ENCODE results near the gene RCL1. TPM values are rescaled to one million over a fixed set of nuclear protein-coding genes. Genes with fewer than 3 reads are reported as not detected.

RCL1 gene
- polyA plus RNA-seq, 6 donors from 2014 or later: 27.1 to 34.3 (median 29.8) TPM

GRCh38 chr9:4864234-4864661, 71.5 kb downstream of the RCL1 start:
- DNase-seq (no peak), ATAC-seq (ENCODE audit: low read depth in 2 of 2) (no peak)
- Mint-ChIP-seq H3K4me3 (no peak overlapping the region), H3K27me3 (no peaks in the 10 kb centered on the region), H3K27ac (peak overlapping the region in 2 of 6 donors; percentile 52 to 92), H3K9me3 (no peaks in the 10 kb centered on the region), H3K36me3 (peaks cover 2 to 6% of the 10 kb centered on the region in 2 donors), H3K4me1 (no peaks in the 10 kb centered on the region)

- Mint-ChIP-seq H3K36me3 (peaks cover 0 to 4% of the 10 kb centered on the region in 2 donors), H3K27ac (peak overlapping the region in 2 of 6 donors; percentile 52 to 92), H3K9me3 (no peaks in the 10 kb centered on the region), H3K4me3 (no peak overlapping the region), H3K27me3 (no peaks in the 10 kb centered on the region), H3K4me1 (no peaks in the 10 kb centered on the region)
- DNase-seq (no peak), ATAC-seq (ENCODE audit: low read depth in 2 of 2) (no peak)
These were observed 72.0 kb downstream of the RCL1 start for GRCh38 chr9:4864698-4865097.

GRCh38 chr9:4865681-4866080, 72.9 kb downstream of the RCL1 start:
- Mint-ChIP-seq H3K27me3 (no peaks in the 10 kb centered on the region), H3K9me3 (no peaks in the 10 kb centered on the region), H3K27ac (peak overlapping the region in 2 of 6 donors; percentile 29 to 82), H3K36me3 (peaks cover 0 to 3% of the 10 kb centered on the region in 2 donors), H3K4me3 (no peak overlapping the region), H3K4me1 (no peaks in the 10 kb centered on the region)
- no peak for ATAC-seq (ENCODE audit: low read depth in 2 of 2)
- DNase-seq: no peak

- Mint-ChIP-seq H3K9me3 (no peaks in the 10 kb centered on the region), H3K27ac (peak overlapping the region in 1 of 6 donors; percentile 47), H3K36me3 (no peaks in the 10 kb centered on the region), H3K27me3 (no peaks in the 10 kb centered on the region), H3K4me3 (no peak overlapping the region), H3K4me1 (no peaks in the 10 kb centered on the region)
- ATAC-seq (ENCODE audit: low read depth in 2 of 2) (no peak), DNase-seq (no peak)
These were observed 73.7 kb downstream of the RCL1 start for GRCh38 chr9:4866239-4866969.

- Mint-ChIP-seq H3K9me3 (peaks cover 0 to 1% (median 0%) of the 10 kb centered on the region in 7 donors), H3K27ac (no peak overlapping the region), H3K36me3 (peaks cover 5 to 8% of the 10 kb centered on the region in 2 donors), H3K4me1 (peaks cover 0 to 4% (median 2%) of the 10 kb centered on the region in 3 donors), H3K27me3 (no peaks in the 10 kb centered on the region), H3K4me3 (no peak overlapping the region)
- ATAC-seq (ENCODE audit: low read depth in 2 of 2) (no peak), DNase-seq (no peak)
These were observed 80.3 kb downstream of the RCL1 start for GRCh38 chr9:4873066-4873465.

- Mint-ChIP-seq H3K27me3 (no peaks in the 10 kb centered on the region), H3K27ac (peak overlapping the region in 1 of 6 donors; percentile 64), H3K4me3 (no peak overlapping the region), H3K4me1 (peaks cover 0 to 5% (median 4%) of the 10 kb centered on the region in 3 donors), H3K36me3 (peaks cover 8 to 11% of the 10 kb centered on the region in 2 donors), H3K9me3 (peaks cover 0 to 1% (median 0%) of the 10 kb centered on the region in 7 donors)
- DNase-seq: no peak
- ATAC-seq (ENCODE audit: low read depth in 2 of 2): no peak
These were observed 82.8 kb downstream of the RCL1 start for GRCh38 chr9:4875559-4875958.

- H3K27me3 Mint-ChIP-seq: no peaks in the 10 kb centered on the region
- no peak for DNase-seq
These were observed 86.4 kb downstream of the RCL1 start for GRCh38 chr9:4879115-4879558.

GRCh38 chr9:4883326-4883873, 90.7 kb downstream of the RCL1 start:
- Mint-ChIP-seq H3K27me3 (no peaks in the 10 kb centered on the region), H3K9me3 (no peaks in the 10 kb centered on the region), H3K27ac (no peak overlapping the region), H3K4me3 (no peak overlapping the region), H3K36me3 (peaks cover 0 to 13% of the 10 kb centered on the region in 2 donors), H3K4me1 (peaks cover 0 to 12% (median 5%) of the 10 kb centered on the region in 3 donors)
- ATAC-seq (ENCODE audit: low read depth in 2 of 2): no peak
- no peak for DNase-seq

More at GRCh38 chr9:4879115-4879558, 86.4 kb downstream of the RCL1 start:
- Mint-ChIP-seq H3K36me3 (peaks cover 7 to 8% of the 10 kb centered on the region in 2 donors), H3K4me1 (peaks cover 0 to 10% (median 5%) of the 10 kb centered on the region in 3 donors), H3K4me3 (no peak overlapping the region), H3K27ac (no peak overlapping the region), H3K9me3 (peaks cover 0 to 1% (median 0%) of the 10 kb centered on the region in 7 donors)
- no peak for ATAC-seq (ENCODE audit: low read depth in 2 of 2)

GRCh38 chr9:4886698-4887097, 94.0 kb downstream of the RCL1 start:
- peak overlapping the region in 2 of 6 donors; percentile 18 to 38 for H3K27ac Mint-ChIP-seq
- no peaks in the 10 kb centered on the region for H3K27me3 Mint-ChIP-seq
- ATAC-seq (ENCODE audit: low read depth in 2 of 2): no peak
- H3K4me3 Mint-ChIP-seq: no peak overlapping the region
- no peaks in the 10 kb centered on the region for H3K9me3 Mint-ChIP-seq
- H3K4me1 Mint-ChIP-seq: peaks cover 0 to 12% (median 2%) of the 10 kb centered on the region in 3 donors
- peaks cover 0 to 6% of the 10 kb centered on the region in 2 donors for H3K36me3 Mint-ChIP-seq
- no peak for DNase-seq

- Mint-ChIP-seq H3K36me3 (peaks cover 0 to 6% of the 10 kb centered on the region in 2 donors), H3K4me3 (no peak overlapping the region), H3K27ac (peak overlapping the region in 2 of 6 donors; percentile 56 to 69), H3K27me3 (no peaks in the 10 kb centered on the region), H3K4me1 (peaks cover 0 to 12% (median 0%) of the 10 kb centered on the region in 3 donors), H3K9me3 (no peaks in the 10 kb centered on the region)
- no peak for ATAC-seq (ENCODE audit: low read depth in 2 of 2)
- DNase-seq: no peak
These were observed 94.8 kb downstream of the RCL1 start for GRCh38 chr9:4887556-4887955.

- Mint-ChIP-seq H3K27me3 (no peaks in the 10 kb centered on the region), H3K36me3 (peaks cover 0 to 7% of the 10 kb centered on the region in 2 donors), H3K27ac (peak overlapping the region in 1 of 6 donors; percentile 72), H3K4me1 (peaks cover 0 to 12% (median 0%) of the 10 kb centered on the region in 3 donors), H3K4me3 (no peak overlapping the region), H3K9me3 (no peaks in the 10 kb centered on the region)
- ATAC-seq (ENCODE audit: low read depth in 2 of 2): no peak
- no peak for DNase-seq
These were observed 97.5 kb downstream of the RCL1 start for GRCh38 chr9:4890242-4890641.

- ATAC-seq (ENCODE audit: low read depth in 2 of 2) (no peak), DNase-seq (no peak)
- no peak overlapping the region for H3K4me3 Mint-ChIP-seq
- no peaks in the 10 kb centered on the region for H3K27me3 Mint-ChIP-seq
- H3K9me3 Mint-ChIP-seq: no peaks in the 10 kb centered on the region
- peaks cover 0 to 12% (median 0%) of the 10 kb centered on the region in 3 donors for H3K4me1 Mint-ChIP-seq
- peaks cover 0 to 7% of the 10 kb centered on the region in 2 donors for H3K36me3 Mint-ChIP-seq
- no peak overlapping the region for H3K27ac Mint-ChIP-seq
These were observed 98.2 kb downstream of the RCL1 start for GRCh38 chr9:4890929-4891328.

GRCh38 chr9:4891674-4892073, 98.9 kb downstream of the RCL1 start:
- Mint-ChIP-seq H3K4me3 (no peak overlapping the region), H3K4me1 (peaks cover 0 to 5% (median 0%) of the 10 kb centered on the region in 3 donors), H3K27me3 (no peaks in the 10 kb centered on the region), H3K27ac (peak overlapping the region in 1 of 6 donors; percentile 86), H3K9me3 (peaks cover 0 to 7% (median 0%) of the 10 kb centered on the region in 7 donors), H3K36me3 (peaks cover 0 to 7% of the 10 kb centered on the region in 2 donors)
- DNase-seq (no peak), ATAC-seq (ENCODE audit: low read depth in 2 of 2) (no peak)

All from naive B cell (primary cell).